Trophoblast cell (in vitro differentiated cells and primary cell): ENCODE measurements around the gene KCNMA1.

Experiments
- DNase-seq, 2 donors: peaks; one replicate each; pipeline ENCODE4 v3.0.0-alpha.2; 2016
- H2AFZ ChIP-seq: 2 replicates; pipeline ENCODE4 v1.6.1; 2013; ENCODE audit warnings: low read length, moderate library complexity, mild to moderate bottlenecking; ENCODE audit not compliant: insufficient read depth, poor library complexity
- H2AK5ac ChIP-seq: 2 replicates; pipeline ENCODE4 v1.6.1; 2013; ENCODE audit warnings: mild to moderate bottlenecking, low read length
- H2BK120ac ChIP-seq: 2 replicates; pipeline ENCODE4 v1.6.1; 2013; ENCODE audit warnings: low read length, mild to moderate bottlenecking, moderate library complexity; ENCODE audit not compliant: insufficient read depth, poor library complexity
- H2BK12ac ChIP-seq: 2 replicates; pipeline ENCODE4 v1.6.1; 2013; ENCODE audit warnings: mild to moderate bottlenecking, low read length, moderate library complexity
- H2BK5ac ChIP-seq: 2 replicates; pipeline ENCODE4 v1.6.1; 2013; ENCODE audit warnings: low read length, low read depth, moderate library complexity, mild to moderate bottlenecking; ENCODE audit not compliant: poor library complexity
- H3K14ac ChIP-seq: 2 replicates; pipeline ENCODE4 v1.6.1; 2013; ENCODE audit warnings: mild to moderate bottlenecking, low read length
- H3K18ac ChIP-seq: 2 replicates; pipeline ENCODE4 v1.6.1; 2013; ENCODE audit warnings: mild to moderate bottlenecking, low read length
- H3K23ac ChIP-seq: 2 replicates; pipeline ENCODE4 v1.6.1; 2013; ENCODE audit warnings: low read length
- H3K27ac ChIP-seq: 2 replicates; pipeline ENCODE4 v1.5.1; 2013; ENCODE audit warnings: low read depth, mild to moderate bottlenecking, inconsistent platforms, low read length, moderate library complexity
- H3K27me3 ChIP-seq: 2 replicates; pipeline ENCODE4 v1.6.1; 2013; ENCODE audit warnings: inconsistent platforms, mild to moderate bottlenecking, low read length, moderate library complexity; ENCODE audit not compliant: insufficient read depth
- H3K36me3 ChIP-seq, 2 experiments: 1 replicate in 1 of 2; 2 replicates in 1 of 2; pipeline ENCODE4 v1.6.1; 2013; ENCODE audit warnings: low read length in 2 of 2, mild to moderate bottlenecking in 2 of 2, moderate library complexity in 1 of 2; ENCODE audit not compliant: insufficient read depth in 2 of 2, control insufficient read depth in 1 of 2
- H3K4ac ChIP-seq: 2 replicates; pipeline ENCODE4 v1.6.1; 2013; ENCODE audit warnings: low read depth, mild to moderate bottlenecking, low read length, moderate library complexity
- H3K4me1 ChIP-seq, 2 experiments: 1 replicate in 1 of 2; 2 replicates in 1 of 2; pipeline ENCODE4 v1.6.1; 2013; ENCODE audit warnings: low read length in 2 of 2, mild to moderate bottlenecking in 2 of 2, moderate library complexity in 1 of 2; ENCODE audit not compliant: insufficient read depth in 2 of 2, control insufficient read depth in 1 of 2
- H3K4me2 ChIP-seq: 2 replicates; pipeline ENCODE4 v1.6.1; 2013; ENCODE audit warnings: inconsistent platforms, mild to moderate bottlenecking, low read length, moderate library complexity
- H3K4me3 ChIP-seq: 2 replicates; pipeline ENCODE4 v1.5.1; 2013; ENCODE audit warnings: mild to moderate bottlenecking, low read depth, low read length, inconsistent platforms
- H3K79me1 ChIP-seq: one replicate; pipeline ENCODE4 v1.6.1; 2013; ENCODE audit warnings: low read length
- H3K79me2 ChIP-seq: 2 replicates; pipeline ENCODE4 v1.6.1; 2013; ENCODE audit warnings: low read length, mild to moderate bottlenecking; ENCODE audit not compliant: control insufficient read depth, insufficient read depth, poor library complexity
- H3K9ac ChIP-seq: 2 replicates; pipeline ENCODE4 v1.6.1; 2013; ENCODE audit warnings: mild to moderate bottlenecking, low read length
- H3K9me3 ChIP-seq: 2 replicates; pipeline ENCODE4 v1.6.1; 2013; ENCODE audit warnings: low read depth, mild to moderate bottlenecking, control low read depth, inconsistent platforms, low read length; ENCODE audit not compliant: insufficient read depth
- H4K12ac ChIP-seq: 2 replicates; pipeline ENCODE4 v1.6.1; 2013; ENCODE audit warnings: low read depth, mild to moderate bottlenecking, low read length, moderate library complexity
- H4K8ac ChIP-seq: 2 replicates; pipeline ENCODE4 v1.6.1; 2013; ENCODE audit warnings: low read depth, mild to moderate bottlenecking, low read length, moderate library complexity
- H4K91ac ChIP-seq: one replicate; pipeline ENCODE4 v1.6.1; 2013; ENCODE audit warnings: low read depth, mild to moderate bottlenecking, low read length, moderate library complexity
- WGBS: extraction: QIAGEN DNeasy Blood & Tissue Kit; methylation state at CpG from one replicate; pipeline ENCODE4 v1.1.7; 2013; ENCODE audit warnings: missing lambda C conversion rate; ENCODE audit not compliant: insufficient read length, insufficient coverage; ENCODE audit errors: extremely low coverage; 5-methylcytosine and 5-hydroxymethylcytosine counted together

KCNMA1 gene

GRCh38 chr10:76942628-76943416 lies 694.8 kb downstream of the KCNMA1 start:
- H4K12ac ChIP-seq: no peak overlapping the region
- H2AFZ ChIP-seq: no peak overlapping the region
- H4K8ac ChIP-seq: no peak overlapping the region
- H3K4me1 ChIP-seq: no peaks in the 10 kb centered on the region
- H3K9me3 ChIP-seq: no peaks in the 10 kb centered on the region
- H3K4me2 ChIP-seq: no peak overlapping the region
- H3K4me3 ChIP-seq: no peak overlapping the region
- no peaks in the 10 kb centered on the region for H3K27me3 ChIP-seq
- H3K23ac ChIP-seq: no peak overlapping the region
- H2AK5ac ChIP-seq: no peak overlapping the region
- H2BK12ac ChIP-seq: no peak overlapping the region
- no peak overlapping the region for H2BK120ac ChIP-seq
- H2BK5ac ChIP-seq: no peak overlapping the region
- H3K4ac ChIP-seq: no peak overlapping the region
- H3K27ac ChIP-seq: no peak overlapping the region
- peaks cover 12 to 36% of the 10 kb centered on the region in 2 experiments for H3K36me3 ChIP-seq
- H4K91ac ChIP-seq: no peak overlapping the region
- no peaks in the 10 kb centered on the region for H3K79me2 ChIP-seq
- WGBS: no CpG with 5 or more reads among the region's 8 CpGs
- H3K9ac ChIP-seq: no peak overlapping the region
- no peak overlapping the region for H3K14ac ChIP-seq
- no peak for DNase-seq
- H3K18ac ChIP-seq: no peak overlapping the region
- no peaks in the 10 kb centered on the region for H3K79me1 ChIP-seq

GRCh38 chr10:76939933-76940468 lies 697.6 kb downstream of the KCNMA1 start:
- Histone ChIP-seq H3K23ac (no peak overlapping the region), H3K79me2 (no peaks in the 10 kb centered on the region), H3K27me3 (no peaks in the 10 kb centered on the region), H2AFZ (no peak overlapping the region), H3K9me3 (no peaks in the 10 kb centered on the region), H3K18ac (no peak overlapping the region), H3K27ac (no peak overlapping the region), H3K4me2 (no peak overlapping the region), H3K4me1 (no peaks in the 10 kb centered on the region), H2AK5ac (no peak overlapping the region), H3K9ac (no peak overlapping the region), H3K4me3 (no peak overlapping the region), H2BK5ac (no peak overlapping the region), H3K14ac (no peak overlapping the region), H3K4ac (no peak overlapping the region), H4K8ac (no peak overlapping the region), H4K12ac (no peak overlapping the region), H2BK12ac (no peak overlapping the region), H3K79me1 (no peaks in the 10 kb centered on the region), H2BK120ac (no peak overlapping the region), H4K91ac (no peak overlapping the region), H3K36me3 (peaks cover 10 to 31% of the 10 kb centered on the region in 2 experiments)
- no CpG with 5 or more reads among the region's 2 CpGs for WGBS
- no peak for DNase-seq

DNA sequence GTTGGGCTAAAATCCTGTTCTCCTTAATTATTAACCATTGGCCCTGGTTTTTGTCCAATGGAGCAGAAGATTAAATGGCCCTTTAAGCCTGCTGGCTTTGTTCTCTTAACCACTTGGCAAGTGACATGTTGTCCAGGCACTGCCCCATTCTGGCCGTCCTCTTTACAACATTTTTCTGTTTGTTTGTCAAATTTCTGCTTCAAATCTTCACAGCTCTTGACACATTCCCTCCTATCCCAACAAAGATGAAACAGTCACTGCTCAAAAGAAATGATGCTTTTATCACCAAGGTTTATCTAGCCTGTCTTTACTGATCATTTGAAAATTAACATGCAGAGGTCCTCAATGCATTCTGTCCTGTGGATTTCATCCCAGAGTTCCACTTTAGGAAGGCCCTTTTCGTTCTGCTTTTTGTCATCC lies 700.4 kb downstream of the KCNMA1 start:
- no peak overlapping the region for H2BK12ac ChIP-seq
- H3K14ac ChIP-seq: no peak overlapping the region
- no peaks in the 10 kb centered on the region for H3K27me3 ChIP-seq
- no peak overlapping the region for H3K4me2 ChIP-seq
- H4K12ac ChIP-seq: no peak overlapping the region
- H2BK120ac ChIP-seq: no peak overlapping the region
- no peak overlapping the region for H3K9ac ChIP-seq
- no peak overlapping the region for H3K23ac ChIP-seq
- H3K27ac ChIP-seq: no peak overlapping the region
- H3K18ac ChIP-seq: no peak overlapping the region
- no peak overlapping the region for H3K4ac ChIP-seq
- H4K91ac ChIP-seq: no peak overlapping the region
- no peaks in the 10 kb centered on the region for H3K79me2 ChIP-seq
- no peak overlapping the region for H3K4me3 ChIP-seq
- no CpG with 5 or more reads among the region's 2 CpGs for WGBS
- peaks cover 0 to 10% of the 10 kb centered on the region in 2 experiments for H3K36me3 ChIP-seq
- H2AK5ac ChIP-seq: no peak overlapping the region
- no peaks in the 10 kb centered on the region for H3K9me3 ChIP-seq
- no peak overlapping the region for H2BK5ac ChIP-seq
- H2AFZ ChIP-seq: no peak overlapping the region
- H4K8ac ChIP-seq: no peak overlapping the region
- no peak for DNase-seq
- H3K4me1 ChIP-seq: no peaks in the 10 kb centered on the region
- no peaks in the 10 kb centered on the region for H3K79me1 ChIP-seq

GRCh38 chr10:76935941-76936613 lies 701.5 kb downstream of the KCNMA1 start:
- Histone ChIP-seq H3K23ac (no peak overlapping the region), H3K9ac (no peak overlapping the region), H4K12ac (no peak overlapping the region), H4K91ac (no peak overlapping the region), H3K4me2 (no peak overlapping the region), H3K27ac (no peak overlapping the region), H3K4ac (no peak overlapping the region), H2BK5ac (no peak overlapping the region), H3K36me3 (peaks cover 0 to 6% of the 10 kb centered on the region in 2 experiments), H3K18ac (no peak overlapping the region), H2AK5ac (no peak overlapping the region), H3K4me3 (no peak overlapping the region), H2BK12ac (no peak overlapping the region), H3K79me1 (no peaks in the 10 kb centered on the region), H3K79me2 (no peaks in the 10 kb centered on the region), H4K8ac (no peak overlapping the region), H3K4me1 (no peaks in the 10 kb centered on the region), H3K9me3 (no peaks in the 10 kb centered on the region), H3K14ac (no peak overlapping the region), H2BK120ac (no peak overlapping the region), H2AFZ (no peak overlapping the region), H3K27me3 (no peaks in the 10 kb centered on the region)
- DNase-seq: no peak
- WGBS: no CpG with 5 or more reads among the region's 4 CpGs
